UCSD-AML1 (cell line): ENCODE measurements around the gene VASH2.
"Not testable (repeated sequence)": the region's sequence is repeated elsewhere in the genome, so short reads cannot be mapped to it uniquely, and the experiment has no call there.

ENCODE experiments used
- DNase-seq: peaks from one replicate; lab custom pipeline; 2025; ENCODE audit not compliant: unreplicated experiment; lab: John Stamatoyannopoulos, UW

VASH2 gene

DNA sequence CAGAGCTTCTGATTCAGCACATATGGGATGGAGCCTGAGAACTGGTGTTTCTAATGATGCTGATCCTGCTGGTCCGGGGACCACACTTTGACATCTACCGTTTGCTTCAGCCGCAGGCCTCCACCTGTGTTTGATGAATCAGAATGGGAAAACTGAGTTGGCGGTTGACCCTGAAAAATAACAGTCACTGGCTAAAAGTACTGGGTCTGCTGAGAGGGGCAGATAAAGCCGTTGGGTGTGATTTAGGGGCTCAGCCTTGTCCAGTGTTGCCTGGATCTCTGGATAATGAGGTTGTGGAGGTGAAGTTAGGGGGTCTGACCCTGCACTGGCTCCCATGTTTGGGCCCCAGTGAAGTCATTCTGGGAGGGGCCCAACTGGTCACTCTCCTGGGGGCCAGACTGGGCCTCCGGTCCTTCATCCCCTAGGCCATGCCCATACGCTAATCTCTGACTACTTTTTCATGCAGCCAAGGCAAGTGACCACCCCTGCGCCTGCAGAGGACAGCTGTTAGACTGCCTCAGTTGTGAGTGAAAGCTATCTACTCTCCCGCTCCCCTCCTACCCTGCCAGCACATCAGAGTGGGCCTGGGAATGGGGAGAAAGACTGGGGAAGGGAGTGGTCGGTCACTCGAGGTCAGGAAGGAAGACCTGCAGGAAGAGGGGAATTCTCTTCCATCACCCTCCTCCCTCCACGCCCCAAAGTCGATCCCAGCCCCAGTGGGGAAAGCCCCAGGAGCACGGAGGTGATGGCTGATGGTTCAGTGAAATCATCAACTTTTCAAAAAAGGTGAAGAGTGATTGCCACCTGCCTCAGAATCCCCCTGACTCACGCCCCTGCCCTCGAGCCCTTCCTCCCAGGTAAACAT, 27.7 kb downstream of the VASH2 start:
- no peak for DNase-seq

DNA sequence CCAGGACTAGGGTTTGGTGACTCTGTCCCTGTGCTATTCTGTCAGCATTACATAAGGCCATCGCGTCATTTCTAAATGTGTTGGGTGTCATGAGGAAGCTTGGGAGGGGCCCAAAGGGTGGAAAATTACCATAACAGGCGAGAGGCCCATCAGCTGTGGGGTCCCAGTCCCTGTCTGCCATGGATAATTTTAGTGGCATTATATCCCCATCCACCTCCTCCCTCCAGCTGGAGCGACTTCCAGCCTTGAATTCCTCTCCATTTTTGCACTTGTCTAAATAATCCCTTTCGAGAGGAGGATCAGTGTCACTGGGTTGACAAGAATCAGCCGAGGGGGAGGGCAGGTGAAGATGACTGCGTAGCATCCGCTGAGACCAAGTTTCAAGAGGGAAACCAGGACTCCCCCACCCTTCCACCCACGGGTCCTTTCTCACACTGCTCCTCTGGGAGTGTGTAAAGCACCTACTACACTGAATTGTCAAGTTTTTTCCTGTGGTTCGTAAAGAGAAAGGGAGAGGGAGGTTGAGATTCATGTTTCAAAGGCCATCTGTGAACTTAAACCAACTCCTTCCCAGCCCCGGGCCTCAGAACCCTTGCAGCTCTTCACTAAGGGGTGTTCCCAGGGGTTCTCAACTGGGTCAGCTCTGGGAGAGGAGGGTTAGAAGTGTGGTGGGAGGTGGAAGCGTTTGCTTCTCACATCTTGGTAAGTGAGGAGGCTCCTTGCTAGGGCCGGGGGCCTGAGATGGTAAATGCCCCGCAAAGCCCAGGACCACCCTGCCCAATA, 29.2 kb downstream of the VASH2 start:
- no peak for DNase-seq

DNA sequence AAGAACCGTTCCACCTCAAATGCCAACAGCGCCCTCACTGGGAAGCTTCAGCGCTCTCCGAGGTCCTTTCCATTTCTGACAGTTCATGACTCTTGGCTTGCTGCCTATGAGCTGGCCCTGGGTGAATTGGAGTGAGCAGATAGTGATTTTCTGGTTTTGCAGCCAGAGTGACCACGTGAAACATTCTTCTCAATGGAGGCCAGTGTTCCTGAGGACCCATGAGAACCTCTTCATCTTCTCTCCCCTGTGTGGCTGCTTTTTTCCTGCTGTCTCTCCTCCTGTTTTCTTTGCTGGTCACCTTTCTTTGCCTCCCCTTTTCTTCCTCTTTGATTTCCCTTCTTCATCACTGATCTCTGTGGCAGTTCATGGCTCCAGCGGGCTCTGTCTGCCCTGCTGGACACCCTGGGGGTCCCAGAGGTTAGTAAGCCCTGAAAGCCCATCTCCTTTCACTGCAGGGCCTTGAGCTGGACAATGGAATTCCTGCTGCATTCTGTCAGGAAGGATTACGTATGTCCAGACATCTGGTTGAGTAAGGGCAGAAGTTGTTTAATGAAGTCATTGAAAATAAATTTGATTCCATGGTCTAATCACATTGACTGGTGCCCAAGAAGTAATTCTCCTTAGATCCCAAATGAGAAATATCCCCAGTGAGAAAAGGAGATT, 29.9 kb downstream of the VASH2 start:
- no peak for DNase-seq

DNA sequence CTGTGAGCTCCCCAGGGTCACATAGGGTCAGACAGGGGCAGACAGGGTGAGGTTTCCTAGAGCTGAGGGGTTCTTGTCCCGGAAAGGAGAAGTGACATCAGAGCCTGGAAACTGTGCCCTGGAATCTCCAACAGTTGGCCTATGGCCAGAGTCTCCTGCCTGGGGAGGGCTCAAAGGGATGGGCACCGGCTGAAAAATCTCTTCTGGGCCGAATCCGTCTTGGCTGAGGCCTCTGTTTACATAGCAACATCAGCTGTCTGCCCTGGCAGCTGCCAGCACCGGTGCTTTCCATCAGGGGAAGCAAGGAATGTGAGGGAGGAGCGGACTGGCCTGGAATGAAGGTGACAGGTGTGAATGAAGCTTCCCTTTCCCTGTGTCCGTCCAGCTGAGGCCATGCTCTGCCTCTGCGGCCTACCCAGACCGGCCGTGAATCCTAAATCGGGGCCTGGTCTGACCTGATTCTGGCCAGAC, 30.7 kb downstream of the VASH2 start:
- DNase-seq: no peak

DNA sequence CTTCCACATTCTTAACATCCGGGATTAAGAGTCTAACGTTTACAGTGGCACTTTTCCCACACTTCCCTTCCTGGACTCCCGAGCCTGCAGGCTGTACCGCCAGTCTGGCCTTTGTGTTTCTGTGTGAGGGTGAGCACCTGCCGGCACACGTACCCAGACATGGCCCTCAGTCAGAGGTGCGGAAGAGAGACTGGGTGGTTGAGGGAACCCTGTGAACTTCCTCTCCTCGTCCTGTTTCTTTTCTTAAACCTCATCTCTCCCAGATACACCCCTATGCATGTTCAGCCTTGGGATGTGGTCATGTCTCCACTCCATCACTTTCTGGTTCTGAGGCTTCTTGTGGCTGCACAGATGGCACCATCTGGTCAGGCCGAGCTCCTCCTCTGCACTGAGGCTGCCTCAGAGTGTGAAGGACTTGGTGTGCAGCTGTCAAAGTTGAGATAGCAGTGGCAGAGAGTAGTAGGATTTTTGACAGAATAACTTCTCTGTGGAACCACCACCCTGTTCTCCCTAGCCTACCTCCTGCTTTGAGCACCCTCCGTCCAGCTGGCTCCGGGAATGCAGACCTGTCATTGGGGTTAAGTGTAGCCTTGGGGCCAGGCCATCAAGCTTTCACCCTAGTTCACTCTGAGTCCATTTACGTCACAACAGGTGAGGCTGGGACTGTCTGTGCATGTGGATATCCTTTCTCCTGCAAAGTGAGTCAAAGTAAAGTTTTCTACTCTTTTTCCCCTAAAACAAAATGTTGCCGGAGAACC, 31.4 kb downstream of the VASH2 start:
- no peak for DNase-seq

DNA sequence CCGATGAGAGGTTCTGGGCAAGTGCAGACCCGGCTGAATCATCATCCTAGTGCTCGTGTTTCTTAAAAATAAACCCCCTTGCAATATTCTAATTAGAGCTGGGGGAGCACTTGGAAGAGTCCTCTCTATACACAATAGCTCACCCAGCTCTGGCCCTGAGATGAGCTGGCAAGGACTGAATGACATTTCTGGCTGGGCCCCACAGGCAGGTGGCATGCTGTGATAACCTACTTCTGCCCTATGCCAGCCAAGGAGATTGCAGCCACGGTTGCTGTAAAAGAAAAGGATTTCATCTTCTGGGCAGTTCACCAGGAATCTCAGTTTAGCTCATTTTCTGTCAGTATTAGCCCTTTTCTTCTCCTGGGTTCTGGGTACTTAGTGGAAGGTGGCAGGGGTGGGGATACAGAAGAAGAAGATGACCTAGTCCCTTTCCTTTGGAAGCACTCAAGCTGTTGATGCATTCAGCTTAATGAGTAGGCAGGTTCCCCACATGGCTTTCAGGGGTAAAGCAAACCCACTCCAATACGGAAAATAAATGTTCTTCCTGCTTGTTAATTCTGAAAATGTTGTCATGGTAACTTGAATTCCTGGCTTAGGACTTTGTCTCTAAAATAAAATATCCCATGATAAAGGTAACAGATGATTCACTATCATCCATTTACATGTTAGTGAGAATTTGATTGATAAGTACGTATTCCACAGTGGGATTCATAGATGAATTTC, 32.2 kb downstream of the VASH2 start:
- DNase-seq: no peak

DNA sequence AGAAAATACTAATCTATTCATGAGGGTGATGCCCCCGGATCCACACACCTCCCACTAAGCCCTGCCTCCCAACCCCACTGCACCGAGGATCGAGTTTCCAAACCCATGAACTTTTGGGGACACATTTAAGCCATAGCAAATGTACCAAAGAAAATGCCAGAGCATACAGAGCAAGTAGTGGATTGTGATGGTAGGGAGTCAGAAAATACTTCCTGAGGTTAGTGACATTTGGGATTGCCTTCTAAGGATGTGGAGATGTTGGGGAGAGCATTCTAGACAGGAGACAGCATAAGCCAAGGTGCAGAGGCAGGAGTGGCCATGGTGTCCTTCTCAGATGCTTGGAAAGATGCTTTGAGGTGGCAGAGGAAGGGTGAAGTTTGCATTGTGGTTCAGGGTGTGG, 33.1 kb downstream of the VASH2 start:
- no peak for DNase-seq

DNA sequence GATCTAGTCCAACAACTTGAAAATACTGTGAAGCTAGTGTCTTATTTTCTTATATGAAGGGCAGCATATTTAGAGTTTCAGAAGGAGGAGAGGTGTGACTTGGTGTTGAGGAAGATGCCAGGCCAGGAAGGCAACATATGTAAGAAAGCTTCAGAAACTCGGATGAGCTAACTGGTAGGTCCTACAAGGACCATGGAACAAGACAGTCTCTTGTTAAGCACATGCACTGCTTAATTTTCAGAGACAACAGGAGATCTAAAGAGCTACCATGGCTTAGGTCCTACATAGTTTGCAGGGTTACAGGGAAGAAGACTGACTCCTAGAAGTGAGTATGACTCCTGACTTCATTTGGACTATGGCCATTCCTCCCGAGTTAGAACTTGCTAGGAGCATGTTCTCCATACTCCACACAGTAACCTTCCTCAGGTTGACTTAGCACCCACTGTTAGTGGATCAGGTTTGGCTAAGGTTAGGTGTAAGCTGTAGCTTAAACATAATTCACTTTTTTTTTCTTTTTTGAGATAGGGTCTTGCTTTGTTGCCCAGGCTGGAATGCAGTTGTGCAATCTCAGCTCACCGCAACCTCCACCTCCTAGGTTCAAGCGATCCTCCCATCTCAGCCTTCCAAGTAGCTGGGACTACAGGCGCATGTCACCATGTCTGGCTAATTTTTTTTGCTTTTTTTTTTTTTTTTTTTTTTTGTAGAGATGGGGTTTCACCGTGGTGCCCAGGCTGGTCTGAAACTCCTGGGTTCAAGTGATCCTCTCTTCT, 34.4 kb downstream of the VASH2 start:
- DNase-seq: no peak

DNA sequence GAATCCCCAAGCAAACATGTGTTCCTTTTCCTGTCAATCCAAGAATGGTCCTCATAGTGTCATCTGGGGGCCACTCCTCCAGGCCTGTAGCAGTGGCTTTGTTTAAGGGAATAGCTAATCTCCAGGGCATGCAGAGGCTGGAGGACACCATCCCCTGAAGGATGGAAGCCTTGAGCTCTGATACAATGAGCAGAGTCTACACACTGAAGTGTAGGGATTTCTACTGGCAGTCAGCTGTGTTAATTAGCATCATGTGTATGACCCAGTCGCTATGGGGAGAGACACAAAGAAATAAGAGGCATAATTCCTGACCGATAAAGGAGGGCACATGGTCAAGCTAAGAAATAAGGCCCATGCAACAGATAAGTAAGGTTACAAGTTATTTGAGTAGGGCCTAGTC, 36.2 kb downstream of the VASH2 start:
- no peak for DNase-seq

DNA sequence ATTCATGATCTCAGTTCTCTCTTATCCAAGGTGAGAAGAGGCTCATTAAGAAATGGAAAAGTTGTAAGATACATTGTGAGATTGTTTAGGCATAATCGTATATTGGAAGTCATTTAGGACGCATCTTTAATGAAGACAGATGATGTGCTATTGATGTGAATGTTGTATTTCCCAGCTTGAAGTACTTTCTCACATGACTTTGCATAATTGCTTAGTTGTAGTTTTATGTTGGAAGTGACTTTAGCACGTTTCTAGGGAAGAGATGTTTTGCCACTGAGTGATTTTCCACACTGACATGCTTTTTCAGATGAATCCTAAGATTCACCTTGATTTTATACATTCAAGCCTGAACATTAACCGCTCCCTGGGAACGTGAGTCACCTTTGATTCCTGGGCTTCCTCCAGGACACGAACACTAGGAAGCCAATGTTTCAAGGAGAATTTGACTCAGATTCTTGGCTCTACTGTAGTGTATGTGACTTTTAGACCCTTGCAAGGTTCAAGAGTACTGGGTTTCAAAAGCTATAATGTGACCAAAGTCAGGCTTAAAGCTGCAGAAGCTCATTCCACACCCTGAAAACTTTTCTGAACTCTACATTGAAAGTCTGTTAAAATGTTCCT, 37.5 kb downstream of the VASH2 start:
- no peak for DNase-seq

DNA sequence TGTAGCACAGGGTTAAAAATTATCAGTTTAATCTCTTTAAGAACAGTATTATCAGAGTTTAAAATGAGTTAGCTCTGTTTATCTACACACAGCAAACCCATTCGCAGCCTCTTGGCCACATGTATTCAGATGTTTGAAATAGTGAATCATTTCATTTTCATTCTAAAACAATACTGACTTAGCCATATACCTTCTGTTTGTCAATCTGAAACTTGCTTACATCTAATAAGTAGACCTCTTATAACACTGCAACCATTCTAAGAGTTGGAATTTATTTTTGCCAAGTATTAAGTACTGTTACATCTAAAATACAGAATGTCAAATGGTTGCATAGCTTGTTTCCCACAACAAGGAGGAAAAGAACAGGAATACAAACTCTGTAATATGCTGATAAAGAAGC, 39.9 kb downstream of the VASH2 start:
- DNase-seq: no peak

DNA sequence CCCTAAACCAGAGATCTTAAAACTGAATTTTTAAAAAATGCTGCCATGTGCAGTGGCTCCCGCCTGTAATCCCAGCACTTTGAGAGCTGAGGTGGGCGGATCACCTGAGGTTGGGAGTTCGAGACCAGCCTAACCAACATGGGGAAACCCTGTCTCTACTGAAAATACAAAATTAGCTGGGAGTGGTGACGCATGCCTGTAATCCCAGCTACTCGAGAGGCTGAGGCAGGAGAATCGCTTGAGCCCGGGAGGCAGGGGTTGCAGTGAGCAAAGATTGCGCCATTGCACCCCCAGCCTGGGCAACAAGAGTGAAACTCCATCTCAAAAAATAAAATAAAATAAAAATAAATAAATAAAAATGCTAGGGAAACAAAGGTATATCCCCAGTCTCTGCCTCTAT, 43.6 kb downstream of the VASH2 start:
- DNase-seq: not testable (repeated sequence)

DNA sequence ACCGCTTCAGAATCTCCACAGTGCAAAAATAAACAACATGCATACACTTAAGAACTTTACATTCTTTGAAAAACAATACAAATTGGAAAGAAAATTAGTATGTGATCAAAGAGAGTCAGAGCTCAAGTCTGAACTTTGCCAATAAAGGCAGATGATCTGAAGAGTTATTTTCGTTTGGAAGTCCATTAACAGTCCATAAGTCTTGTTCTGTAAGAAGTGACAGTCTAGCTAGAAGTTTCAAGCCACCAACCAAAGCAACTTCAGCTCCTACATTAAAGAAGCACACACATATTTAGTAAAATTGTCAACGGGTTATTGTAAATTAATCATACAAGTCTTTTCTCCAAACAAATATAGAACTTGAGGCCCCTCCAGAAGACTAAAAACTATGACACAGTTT, 44.6 kb downstream of the VASH2 start:
- DNase-seq: no peak

DNA sequence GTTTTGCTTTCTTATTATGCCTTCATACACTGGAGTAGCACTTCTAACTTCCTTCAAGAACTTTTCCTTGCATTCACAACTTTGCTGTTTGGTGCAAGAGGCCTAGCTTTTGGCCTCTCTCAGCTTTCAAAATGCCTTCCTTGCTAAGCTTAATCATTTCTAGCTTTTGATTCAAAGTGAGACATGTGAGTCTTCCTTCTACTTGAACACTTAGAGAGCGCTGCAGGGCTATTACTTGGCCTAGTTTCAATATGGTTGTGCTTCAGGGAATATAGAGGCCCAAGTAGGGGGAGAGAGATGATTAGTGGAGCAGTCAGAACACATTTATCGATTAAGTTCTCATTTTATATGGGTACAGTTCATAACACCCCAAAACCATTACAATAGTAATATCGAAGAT, 52.9 kb downstream of the VASH2 start:
- no peak for DNase-seq

DNA sequence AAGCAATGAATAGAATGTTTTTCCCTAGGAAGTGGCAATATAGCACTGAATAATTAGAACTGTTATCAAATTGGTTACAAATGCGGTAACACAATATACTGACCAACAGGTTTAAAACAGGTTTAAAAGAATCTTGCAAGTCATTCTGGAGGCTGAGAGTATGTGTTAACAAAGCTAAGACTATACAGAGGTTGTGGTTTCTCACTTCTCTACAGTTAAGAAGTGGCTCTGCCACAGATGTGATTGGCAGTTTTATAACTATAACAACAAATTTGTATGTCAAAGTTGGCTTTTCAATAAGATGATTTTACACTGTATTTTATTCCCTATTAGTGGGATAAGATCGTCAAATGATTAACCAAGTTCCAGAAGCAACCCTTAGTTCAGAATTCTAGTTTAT, 58.2 kb downstream of the VASH2 start:
- DNase-seq: no peak

DNA sequence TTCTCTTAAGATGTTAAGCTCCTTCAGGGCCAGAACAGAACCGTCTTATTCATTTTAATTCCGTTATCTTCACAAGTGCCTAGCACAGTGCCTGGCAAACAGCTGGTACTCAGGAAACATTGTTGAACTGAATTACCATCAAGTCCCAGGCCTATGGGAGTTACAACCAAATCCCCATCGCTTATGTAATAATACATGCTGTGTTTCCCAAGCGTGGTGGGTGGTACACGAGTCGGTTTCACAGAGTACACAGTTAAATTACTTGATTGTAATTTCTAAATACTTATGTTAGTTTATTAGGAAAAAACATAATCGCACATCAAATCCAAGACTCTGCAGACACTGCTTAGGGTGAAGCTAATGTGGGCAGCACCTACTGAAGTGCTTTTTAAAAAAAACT, 64.3 kb downstream of the VASH2 start:
- no peak for DNase-seq

DNA sequence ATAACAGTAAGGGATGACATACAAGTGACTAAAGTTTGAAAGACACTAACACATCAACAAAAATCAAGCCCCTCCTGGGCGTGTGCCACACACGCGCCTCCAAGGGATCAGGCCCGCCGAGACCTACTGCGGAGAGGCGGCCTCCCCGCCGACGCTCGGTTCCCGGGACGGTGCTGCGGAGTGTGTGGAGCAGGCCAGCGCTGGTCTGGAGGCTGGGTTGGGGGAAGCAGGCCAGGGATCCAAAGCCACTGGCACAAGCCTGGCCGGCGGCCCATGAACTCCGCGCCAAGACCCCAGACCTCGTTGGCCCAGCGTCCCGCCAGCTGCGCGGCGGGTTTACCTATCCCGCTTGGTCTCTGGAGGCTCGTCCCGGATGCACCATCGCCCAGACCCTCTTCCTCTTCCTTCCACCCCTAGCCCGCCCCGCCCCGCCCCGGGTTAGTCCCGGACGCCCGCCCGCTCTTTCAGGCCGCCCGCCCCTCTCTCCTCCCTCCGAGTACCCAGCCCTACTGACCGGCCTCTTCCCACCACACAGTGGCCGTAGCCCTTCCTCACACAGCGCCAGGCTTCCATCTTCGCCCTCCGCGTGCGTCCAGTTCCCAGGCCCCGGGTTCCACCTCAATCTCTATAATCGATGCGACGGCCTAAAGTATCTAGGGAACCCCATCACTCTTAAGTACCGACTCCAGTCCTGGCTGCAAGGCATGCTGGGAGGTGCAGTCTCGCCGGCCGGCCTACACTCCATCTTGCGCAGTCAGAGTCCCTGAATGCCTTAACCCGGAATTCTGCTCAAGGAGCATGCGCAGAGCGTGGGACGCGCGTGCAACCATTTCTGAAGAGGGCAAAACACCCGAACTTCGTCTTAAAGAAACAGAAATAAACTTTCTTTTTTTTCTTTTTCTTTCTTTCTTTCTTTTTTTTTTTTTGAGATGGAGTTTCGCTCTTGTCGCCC, 65.0 kb downstream of the VASH2 start, which contains the start of gene ANGEL2:
ANGEL2 (minus strand) TSS at position 769 of the 952 bp plus-strand sequence; CDS start at position 573, 196 bp downstream.
- DNase-seq: peak; percentile 95
